Activated CD4-positive, CD25-positive, alpha-beta regulatory T cell treated with anti-CD3 and anti-CD28 coated beads, Interleukin-2, amount 50 U/mL, for 72 hours (primary cell): ENCODE results near the gene LEAP2.

ENCODE experiments used
- DNase-seq: peaks from one replicate; pipeline ENCODE4 v3.0.0; 2021

The LEAP2 gene

GRCh38 chr5:132883261-132883834 lies 9.9 kb downstream of the LEAP2 start:
- no peak for DNase-seq

DNA sequence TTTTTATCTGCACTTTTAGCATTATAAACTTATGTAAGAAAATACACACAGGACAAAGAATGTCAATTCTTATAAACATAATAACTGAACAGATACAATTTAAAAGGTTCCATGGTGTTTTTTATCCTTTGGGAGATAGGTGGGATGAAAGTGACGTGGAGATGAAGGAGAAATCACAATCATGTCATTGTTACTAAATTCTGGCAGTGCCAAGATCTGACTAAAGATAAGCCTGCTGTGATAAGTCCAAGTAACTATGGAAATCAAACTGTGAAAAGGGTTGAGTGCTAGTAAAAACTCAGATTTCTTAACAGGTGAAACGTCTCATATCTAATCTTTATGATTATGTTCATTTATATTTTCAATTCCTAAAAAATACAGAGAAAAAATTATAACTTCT lies 11.1 kb downstream of the LEAP2 start:
- no peak for DNase-seq

GRCh38 chr5:132886064-132886823 lies 12.8 kb downstream of the LEAP2 start:
- no peak for DNase-seq

DNA sequence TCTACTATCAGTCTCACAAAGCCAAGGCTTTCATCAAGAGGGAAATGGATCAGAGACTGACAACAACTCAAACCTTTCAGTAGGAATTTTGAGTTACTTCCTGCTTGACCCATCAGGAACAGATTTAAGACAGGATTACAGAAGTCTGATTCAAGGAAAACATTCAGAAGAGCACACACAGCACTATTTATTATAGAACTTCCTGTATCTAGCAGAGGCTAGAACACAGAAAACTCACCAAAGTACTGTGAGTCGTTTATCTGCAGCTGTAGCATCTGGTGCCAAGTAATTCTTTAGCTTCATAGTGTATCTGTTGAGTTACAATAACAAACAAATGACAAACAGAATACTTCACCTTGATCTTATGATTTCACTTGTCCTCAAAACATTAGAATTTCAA lies 13.8 kb downstream of the LEAP2 start:
- DNase-seq, result no peak

DNA sequence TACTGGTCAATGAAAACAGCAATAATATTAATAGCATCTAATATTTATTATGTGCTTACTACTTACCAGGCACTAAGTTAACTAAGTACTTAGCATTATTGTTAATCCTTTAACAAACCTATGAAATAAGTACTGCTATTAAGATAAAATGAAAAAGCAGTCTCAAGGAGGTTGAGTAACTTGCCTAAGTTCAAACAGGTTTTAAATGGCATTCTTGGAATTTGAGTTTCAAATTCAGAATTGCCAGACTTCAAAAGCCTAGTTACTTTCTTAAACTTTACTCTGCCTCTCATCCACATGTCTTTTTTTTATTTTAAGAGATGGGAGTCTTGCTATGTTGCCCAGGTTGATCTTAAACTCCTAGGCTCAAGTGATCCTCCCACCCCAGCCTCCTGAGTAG lies 16.0 kb downstream of the LEAP2 start:
- no peak for DNase-seq

GRCh38 chr5:132890817-132891216 lies 17.3 kb downstream of the LEAP2 start:
- DNase-seq, result no peak

DNA sequence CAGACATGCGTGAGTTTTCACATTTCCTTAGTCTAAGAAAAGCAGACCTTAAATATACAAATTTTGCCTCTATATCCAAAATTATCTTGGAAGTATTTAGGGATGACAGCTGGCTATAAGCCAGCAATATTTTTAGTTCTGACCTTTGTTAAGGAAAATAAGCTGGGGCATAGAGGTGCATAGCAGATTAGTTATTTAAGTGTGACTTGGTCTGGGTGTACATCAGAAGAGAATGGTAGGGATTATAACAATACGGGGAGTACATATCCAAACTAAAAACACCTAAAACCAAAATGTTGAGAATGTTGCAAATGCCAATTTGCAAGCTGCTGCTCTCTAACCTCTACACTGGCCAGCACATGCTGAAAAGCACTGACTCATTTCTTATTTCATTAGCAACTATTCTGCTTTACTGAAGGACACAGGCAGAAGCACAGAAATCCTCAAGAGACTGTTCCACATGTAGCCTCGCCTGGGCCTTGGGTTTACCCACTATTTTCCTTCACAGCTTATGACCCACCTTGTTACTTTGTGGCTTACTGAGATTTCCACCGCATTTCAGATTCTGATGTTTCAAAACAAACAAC lies 22.3 kb downstream of the LEAP2 start:
- no peak for DNase-seq

DNA sequence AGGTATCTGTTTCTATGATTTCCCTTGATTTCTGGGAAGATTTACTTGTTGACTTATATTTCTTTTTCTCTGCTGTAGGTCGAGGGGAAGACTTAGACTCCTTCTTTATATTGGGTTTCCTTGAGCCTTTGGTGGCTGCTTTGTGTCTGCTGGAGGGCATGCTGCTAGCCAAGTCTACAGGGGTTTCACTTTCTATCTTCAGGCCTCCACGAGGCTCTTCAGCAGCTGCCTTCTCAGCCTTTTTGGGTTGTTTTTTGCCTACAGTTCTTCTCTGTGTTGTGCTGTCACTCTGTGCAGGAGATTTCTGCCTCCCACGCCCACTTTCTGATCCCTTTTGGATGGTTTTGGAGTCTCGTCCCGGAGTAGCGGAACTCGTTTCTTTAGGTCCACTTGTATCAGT lies 23.2 kb downstream of the LEAP2 start:
- DNase-seq, result no peak

DNA sequence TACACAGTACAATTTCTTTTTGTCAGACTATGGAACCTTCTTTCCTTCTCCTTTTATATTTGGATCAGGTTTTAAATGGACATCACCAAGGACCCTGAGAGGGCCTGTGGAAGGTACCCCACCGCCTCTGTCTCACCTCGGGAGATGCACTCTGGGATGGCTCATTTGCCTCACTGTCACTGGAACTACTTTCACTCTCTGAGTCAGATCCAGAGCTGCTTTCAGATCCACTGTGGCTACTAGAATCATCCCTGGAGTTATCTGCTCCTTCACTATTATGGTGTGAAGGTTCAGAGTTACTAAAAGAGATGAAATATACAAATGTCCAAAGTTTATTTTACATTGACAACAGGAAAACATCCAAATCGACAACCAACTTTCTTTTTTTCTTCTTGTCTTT lies 24.6 kb downstream of the LEAP2 start:
- no peak for DNase-seq

- DNase-seq, result no peak
Measured at GRCh38 chr5:132901036-132901435, 27.6 kb downstream of the LEAP2 start.

GRCh38 chr5:132901730-132902129 lies 28.3 kb downstream of the LEAP2 start:
- DNase-seq, result no peak

- DNase-seq, result no peak
Measured at GRCh38 chr5:132905938-132906337, 32.5 kb downstream of the LEAP2 start.

DNA sequence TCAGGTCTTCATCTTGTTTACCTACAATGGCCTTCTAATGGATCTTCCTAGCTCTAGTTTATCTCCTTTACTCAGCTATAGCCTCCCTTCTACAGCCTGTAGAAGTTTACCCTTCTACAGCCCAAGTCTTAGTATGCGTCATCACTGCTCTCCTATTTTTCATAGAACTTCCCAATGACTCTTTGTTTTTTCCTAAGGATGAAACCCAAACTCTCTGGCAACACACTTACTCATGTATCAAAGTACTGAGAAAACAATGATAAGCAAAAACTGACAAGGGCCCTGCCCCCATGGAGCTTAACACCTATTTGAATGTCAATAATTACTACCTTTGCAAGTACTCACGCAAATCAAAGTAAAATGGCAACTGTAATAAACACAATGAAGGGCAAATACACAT lies 33.7 kb downstream of the LEAP2 start:
- no peak for DNase-seq

- no peak for DNase-seq
Measured at GRCh38 chr5:132909702-132910101, 36.2 kb downstream of the LEAP2 start.

DNA sequence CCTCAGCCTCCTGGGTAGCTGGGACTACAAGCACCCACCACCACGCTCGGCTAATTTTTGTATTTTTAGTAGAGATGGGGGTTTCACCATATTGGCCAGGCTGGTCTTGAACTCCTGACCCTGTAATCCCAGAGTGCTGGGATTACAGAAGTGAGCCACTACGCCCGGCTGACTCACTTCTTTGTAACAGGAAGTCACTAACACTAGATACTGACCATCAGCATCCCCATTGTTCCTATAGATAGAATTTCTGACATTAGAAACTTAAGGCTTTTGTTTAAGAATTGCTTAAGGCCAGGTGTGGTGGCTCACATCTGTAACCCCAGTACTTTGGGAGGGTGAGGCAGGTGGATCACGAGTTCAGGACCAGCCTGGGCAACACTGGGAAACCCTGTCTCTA lies 42.2 kb downstream of the LEAP2 start:
- no peak for DNase-seq

DNA sequence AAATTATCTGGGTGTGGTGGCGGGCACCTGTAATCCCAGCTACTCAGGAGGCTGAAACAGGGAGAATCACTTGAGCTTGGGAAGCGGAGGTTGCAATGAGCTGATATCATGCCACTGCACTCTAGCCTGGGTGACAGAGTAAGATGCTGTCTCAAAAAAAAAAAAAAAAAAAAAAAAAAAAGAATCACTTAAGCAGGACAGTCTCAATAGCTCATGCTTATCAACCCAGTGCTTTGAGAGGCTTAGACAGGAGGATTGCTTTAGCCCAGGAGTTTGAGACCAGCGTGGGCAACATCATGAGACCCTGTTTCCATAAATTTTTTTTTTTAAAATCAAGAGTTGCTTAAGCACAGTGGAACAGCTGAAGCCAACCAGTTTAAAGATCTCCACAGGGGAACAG lies 42.6 kb downstream of the LEAP2 start:
- DNase-seq, result no peak
